Measurements from ENCODE around the gene NSFL1C. TPM values are rescaled to one million over a fixed set of nuclear protein-coding genes. Genes with fewer than 3 reads are reported as not detected.

The NSFL1C gene
- total and polyA plus RNA-seq, 9 of the 15 experiments (the other 6 are each of a cell fraction or from before 2014, with no cell fraction given): 20.8 to 119 (median 47.0) TPM

- no peak for TF ChIP-seq ZNF764 (CRISPR knock-in tag; IDR thresholded peaks at IDR 0.05; ENCODE audit: low read depth)
- TF ChIP-seq ZNF444 (CRISPR knock-in tag; IDR thresholded peaks at IDR 0.05): no peak
- TF ChIP-seq KAT7 (CRISPR knock-in tag; IDR thresholded peaks at IDR 0.05; ENCODE audit: borderline replicate concordance): no peak
- peak; percentile 49; the same call in 1 of the 2 replicates for TF ChIP-seq HDAC2 (IDR thresholded peaks at IDR 0.05)
- TF ChIP-seq MEIS2 (IDR thresholded peaks at IDR 0.05; ENCODE audit: partially characterized antibody): peak; percentile 76
- peak in 1 of 3 experiments; percentile 89; a peak in 3 of 6 replicates for TF ChIP-seq ZBTB11 (CRISPR knock-in tag; IDR thresholded peaks at IDR 0.05)
- peak; percentile 88 for TF ChIP-seq HCFC1 (IDR thresholded peaks at IDR 0.05; ENCODE audit: low read depth, low read length)
- TF ChIP-seq, protein P1, sequence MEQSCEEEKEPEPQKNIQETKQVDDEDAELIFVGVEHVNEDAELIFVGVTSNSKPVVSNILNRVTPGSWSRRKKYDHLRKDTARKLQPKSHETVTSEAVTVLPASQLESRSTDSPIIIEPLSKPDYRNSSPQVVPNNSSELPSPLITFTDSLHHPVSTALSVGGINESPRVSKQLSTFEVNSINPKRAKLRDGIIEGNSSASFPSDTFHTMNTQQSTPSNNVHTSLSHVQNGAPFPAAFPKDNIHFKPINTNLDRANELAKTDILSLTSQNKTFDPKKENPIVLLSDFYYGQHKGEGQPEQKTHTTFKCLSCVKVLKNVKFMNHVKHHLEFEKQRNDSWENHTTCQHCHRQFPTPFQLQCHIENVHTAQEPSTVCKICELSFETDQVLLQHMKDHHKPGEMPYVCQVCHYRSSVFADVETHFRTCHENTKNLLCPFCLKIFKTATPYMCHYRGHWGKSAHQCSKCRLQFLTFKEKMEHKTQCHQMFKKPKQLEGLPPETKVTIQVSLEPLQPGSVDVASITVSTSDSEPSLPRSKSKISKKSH (CRISPR knock-in tag; IDR thresholded peaks at IDR 0.05): no peak
- no peak for TF ChIP-seq ELF4 (CRISPR knock-in tag; IDR thresholded peaks at IDR 0.05)
- peak; percentile 38; the same call in 1 of the 2 replicates for TF ChIP-seq ZBTB7A (IDR thresholded peaks at IDR 0.05; ENCODE audit: borderline replicate concordance, control insufficient read depth, low read depth, low read length)
- no peak for TF ChIP-seq ATF1 (CRISPR knock-in tag; IDR thresholded peaks at IDR 0.05)
- TF ChIP-seq ATF1 (tag; IDR thresholded peaks at IDR 0.05): peak; percentile 40
- no peak for TF ChIP-seq ILF3 (IDR thresholded peaks at IDR 0.05; ENCODE audit: borderline replicate concordance)
- TF ChIP-seq PCBP1 (IDR thresholded peaks at IDR 0.05; ENCODE audit: low read depth, low read length, poor library complexity, severe bottlenecking): peak; percentile 31
- peak; percentile 55 to 79 for TF ChIP-seq MNT (conservative IDR thresholded peaks at IDR 0.05)
- TF ChIP-seq, protein P2, sequence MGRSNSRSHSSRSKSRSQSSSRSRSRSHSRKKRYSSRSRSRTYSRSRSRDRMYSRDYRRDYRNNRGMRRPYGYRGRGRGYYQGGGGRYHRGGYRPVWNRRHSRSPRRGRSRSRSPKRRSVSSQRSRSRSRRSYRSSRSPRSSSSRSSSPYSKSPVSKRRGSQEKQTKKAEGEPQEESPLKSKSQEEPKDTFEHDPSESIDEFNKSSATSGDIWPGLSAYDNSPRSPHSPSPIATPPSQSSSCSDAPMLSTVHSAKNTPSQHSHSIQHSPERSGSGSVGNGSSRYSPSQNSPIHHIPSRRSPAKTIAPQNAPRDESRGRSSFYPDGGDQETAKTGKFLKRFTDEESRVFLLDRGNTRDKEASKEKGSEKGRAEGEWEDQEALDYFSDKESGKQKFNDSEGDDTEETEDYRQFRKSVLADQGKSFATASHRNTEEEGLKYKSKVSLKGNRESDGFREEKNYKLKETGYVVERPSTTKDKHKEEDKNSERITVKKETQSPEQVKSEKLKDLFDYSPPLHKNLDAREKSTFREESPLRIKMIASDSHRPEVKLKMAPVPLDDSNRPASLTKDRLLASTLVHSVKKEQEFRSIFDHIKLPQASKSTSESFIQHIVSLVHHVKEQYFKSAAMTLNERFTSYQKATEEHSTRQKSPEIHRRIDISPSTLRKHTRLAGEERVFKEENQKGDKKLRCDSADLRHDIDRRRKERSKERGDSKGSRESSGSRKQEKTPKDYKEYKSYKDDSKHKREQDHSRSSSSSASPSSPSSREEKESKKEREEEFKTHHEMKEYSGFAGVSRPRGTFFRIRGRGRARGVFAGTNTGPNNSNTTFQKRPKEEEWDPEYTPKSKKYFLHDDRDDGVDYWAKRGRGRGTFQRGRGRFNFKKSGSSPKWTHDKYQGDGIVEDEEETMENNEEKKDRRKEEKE (IDR thresholded peaks at IDR 0.05; ENCODE audit: borderline replicate concordance in 1 of 2, control insufficient read depth in 1 of 2, low read depth in 2 of 2, low read length in 1 of 2): 0 out of 4 replicates have a peak, but pooled peaks of 1 of the 2 experiments have one; percentile 35
Measured at GRCh38 chr20:1392693-1393506, 73.7 kb downstream of the NSFL1C start, which contains the start of gene FKBP1A (continued).
